Fibroblast of lung (primary cell): ENCODE measurements around the gene VWA5B1.

ENCODE experiments used
- EZH2 ChIP-seq: IDR thresholded peaks from 2 replicates; pipeline ENCODE4 v1.5.1; 2012; ENCODE audit warnings: low read length, control low read depth, mild to moderate bottlenecking; ENCODE audit errors: missing control alignments
- TF ChIP-seq, protein P1 (sequence below), 2 donors: IDR thresholded peaks in 1 of 2; conservative IDR thresholded peaks in 1 of 2; 1 replicate in 1 of 2; 2 replicates in 1 of 2; pipeline ENCODE4 v1.5.1; 2011 to 2012; ENCODE audit warnings: low read length in 2 of 2, control low read depth in 1 of 2, inconsistent platforms in 1 of 2, low read depth in 1 of 2, mild to moderate bottlenecking in 1 of 2

GRCh38 chr1:20373764-20374163, 83.1 kb downstream of the VWA5B1 start:
- TF ChIP-seq, protein P1, sequence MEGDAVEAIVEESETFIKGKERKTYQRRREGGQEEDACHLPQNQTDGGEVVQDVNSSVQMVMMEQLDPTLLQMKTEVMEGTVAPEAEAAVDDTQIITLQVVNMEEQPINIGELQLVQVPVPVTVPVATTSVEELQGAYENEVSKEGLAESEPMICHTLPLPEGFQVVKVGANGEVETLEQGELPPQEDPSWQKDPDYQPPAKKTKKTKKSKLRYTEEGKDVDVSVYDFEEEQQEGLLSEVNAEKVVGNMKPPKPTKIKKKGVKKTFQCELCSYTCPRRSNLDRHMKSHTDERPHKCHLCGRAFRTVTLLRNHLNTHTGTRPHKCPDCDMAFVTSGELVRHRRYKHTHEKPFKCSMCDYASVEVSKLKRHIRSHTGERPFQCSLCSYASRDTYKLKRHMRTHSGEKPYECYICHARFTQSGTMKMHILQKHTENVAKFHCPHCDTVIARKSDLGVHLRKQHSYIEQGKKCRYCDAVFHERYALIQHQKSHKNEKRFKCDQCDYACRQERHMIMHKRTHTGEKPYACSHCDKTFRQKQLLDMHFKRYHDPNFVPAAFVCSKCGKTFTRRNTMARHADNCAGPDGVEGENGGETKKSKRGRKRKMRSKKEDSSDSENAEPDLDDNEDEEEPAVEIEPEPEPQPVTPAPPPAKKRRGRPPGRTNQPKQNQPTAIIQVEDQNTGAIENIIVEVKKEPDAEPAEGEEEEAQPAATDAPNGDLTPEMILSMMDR (conservative IDR thresholded peaks at IDR 0.05 in 1 of 2, IDR thresholded peaks at IDR 0.05 in 1 of 2; ENCODE audit: low read depth in 1 of 2, low read length in 2 of 2), result no peak
- TF ChIP-seq EZH2, result no peak
